SW 1271 (cell line): ENCODE measurements around the gene LDLRAD3.

ENCODE experiments used
- DNase-seq, 2 experiments: peaks; one replicate each; lab custom pipeline; 2025; lab: John Stamatoyannopoulos, UW

LDLRAD3 gene

DNA sequence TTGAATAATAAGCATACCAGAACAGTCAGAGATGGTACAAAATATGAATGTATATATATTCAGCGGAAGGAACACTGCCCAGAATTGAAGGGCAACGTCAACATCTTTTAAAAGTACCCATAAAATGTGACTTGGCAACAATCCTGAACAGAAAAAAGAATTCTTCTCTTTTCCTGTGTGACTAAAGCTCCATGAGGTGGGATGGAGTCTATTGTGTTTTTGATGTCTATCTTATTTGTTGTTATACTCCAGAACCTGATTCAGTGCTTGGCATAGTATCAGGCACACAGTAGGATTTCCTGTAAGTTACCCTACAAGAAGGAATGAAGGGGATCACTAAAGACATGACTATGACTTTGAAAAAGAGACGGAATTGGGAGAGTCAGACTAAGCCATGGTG, 10.3 kb downstream of the LDLRAD3 start:
- no peak for DNase-seq

DNA sequence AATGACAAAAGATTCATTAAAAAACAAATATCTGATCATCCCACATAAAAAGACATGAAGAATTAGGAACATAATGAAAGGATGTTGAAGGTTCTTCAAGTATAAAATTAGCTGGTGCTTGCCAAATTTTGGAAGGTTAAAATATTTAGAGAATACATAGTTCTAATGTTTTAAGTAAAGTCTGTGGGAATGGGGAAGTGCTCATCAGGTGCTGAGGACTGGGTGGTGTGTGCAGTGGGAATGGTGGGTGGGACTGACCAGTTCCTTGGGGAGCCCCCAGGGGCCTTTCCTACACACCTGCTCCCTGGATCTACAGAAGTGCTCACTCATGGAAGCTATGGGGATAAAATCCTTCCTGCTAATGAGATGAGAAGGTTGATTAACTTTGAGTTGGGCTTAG, 11.8 kb downstream of the LDLRAD3 start:
- DNase-seq: no peak

DNA sequence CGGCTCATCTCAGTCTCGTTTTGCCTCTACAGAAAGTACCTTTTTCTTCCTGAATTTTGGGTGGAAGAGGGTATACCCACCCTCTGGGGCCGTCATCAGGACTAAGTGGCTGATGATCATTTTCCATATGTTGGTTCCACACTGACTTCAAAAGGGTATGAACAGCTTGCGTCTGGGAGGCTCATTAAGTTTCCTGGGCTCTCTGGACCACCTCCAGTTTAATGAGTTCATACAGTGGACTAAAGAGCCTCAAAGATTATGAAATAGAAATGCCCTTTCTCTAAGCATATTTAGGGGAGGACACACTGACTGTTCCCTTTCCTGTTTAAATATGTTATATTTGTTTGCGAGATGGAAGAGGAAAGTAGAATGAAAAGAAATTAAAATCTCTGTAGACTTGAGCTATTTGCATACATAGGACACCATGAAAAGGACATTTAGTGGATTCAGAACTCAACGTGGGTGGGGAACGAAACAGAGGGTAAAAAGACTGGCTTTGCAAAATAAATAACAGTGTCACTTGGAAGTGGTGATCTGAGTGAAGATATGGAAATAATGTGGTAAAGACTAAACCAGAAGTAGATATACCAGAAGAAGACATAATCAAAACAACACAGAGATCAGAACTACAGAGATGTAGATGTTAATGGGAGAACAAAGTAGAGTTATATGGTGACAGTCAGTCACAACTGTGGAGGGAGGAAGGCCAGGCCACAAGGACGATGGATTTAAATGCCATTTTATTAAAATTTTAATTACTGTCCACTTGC, 18.7 kb downstream of the LDLRAD3 start:
- DNase-seq: no peak

DNA sequence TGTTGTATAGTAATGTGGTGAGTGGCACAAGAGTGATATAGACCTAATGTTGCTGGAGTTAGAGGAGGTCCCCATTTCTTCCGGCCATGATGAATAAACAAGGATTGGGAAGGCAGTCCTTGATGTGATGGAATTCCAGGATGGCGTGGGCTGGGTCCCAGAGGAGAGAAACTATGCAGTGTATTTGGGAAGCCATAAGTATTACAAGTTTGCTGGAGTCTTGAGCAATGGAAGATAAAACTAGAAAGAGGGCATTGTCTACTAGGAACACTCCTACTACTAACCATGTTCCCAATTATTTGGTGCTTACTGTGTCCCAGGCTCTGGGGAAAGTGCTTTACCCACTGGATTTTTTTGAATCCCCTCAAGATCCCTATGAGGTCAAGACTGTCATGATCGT, 20.0 kb downstream of the LDLRAD3 start:
- no peak for DNase-seq

DNA sequence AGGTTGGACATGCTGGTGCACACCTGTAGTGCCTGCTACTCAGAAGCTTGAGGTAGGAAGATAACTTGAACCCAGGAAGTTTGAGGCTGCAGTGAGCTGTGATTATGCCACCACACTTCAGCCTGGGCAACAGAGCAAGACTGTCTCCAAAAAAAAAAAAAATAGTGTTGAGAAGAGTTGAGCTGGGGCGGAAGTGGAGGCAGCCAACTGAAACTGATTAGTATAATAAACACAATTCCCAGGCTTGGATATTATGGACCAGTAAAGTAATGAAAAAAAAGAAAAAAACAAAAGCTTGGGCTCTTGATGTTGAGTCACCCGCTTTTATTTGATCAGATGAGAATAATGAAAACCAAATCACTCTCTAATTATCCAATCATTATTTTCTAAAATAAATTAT, 21.0 kb downstream of the LDLRAD3 start:
- DNase-seq: no peak

DNA sequence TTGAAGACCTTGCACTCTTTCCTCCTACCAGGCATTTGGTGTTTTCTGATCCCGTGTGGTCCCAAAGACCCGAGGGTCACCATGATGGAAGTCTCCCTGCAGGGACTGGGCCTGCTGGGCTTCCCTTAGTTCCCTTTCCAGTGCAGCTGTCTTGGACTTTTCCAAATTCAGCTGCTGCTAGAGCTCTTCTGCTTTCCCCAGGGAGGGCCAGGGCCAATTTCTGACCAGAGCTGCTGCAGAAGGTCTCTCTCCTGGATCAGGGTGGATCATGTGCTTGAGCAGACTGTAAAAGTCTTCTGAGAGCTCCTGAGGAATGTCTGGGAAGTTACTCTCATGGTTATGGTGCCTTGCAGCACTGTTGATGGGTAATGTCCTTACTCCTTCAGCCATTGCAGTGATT, 23.2 kb downstream of the LDLRAD3 start:
- DNase-seq: no peak

DNA sequence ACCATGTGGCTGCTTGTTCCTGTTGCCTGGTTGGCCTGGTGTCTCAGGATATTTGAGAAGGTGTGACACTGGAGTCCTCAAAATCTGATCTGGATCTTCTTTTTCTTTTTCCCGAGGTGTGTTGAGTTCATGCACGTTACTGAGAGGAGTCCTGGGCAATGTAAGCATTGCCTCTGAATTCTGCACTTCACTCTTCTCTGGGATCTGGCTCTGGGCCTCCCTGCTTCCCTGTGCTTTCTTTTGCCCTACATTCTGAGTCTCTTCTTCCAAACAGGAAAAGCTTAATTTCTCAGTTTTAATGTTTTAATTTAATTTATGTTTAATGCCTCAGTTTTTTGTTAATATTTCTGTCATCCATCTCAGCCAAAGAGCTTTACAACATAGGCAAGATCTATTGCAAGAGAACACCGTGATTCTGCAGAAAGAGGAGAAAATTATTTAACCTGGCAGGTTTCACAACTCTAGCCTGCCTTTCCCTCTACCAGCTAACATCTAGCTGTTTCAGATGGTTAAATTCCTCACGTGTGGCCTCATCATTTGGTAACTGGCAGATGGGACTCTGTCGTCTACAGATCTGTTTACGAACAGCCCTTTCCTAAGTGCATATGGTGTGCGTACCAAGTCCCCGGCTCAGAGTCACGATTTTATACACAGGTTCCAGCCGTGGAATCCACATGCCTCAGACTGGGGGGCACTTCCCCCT, 24.7 kb downstream of the LDLRAD3 start:
- no peak for DNase-seq

DNA sequence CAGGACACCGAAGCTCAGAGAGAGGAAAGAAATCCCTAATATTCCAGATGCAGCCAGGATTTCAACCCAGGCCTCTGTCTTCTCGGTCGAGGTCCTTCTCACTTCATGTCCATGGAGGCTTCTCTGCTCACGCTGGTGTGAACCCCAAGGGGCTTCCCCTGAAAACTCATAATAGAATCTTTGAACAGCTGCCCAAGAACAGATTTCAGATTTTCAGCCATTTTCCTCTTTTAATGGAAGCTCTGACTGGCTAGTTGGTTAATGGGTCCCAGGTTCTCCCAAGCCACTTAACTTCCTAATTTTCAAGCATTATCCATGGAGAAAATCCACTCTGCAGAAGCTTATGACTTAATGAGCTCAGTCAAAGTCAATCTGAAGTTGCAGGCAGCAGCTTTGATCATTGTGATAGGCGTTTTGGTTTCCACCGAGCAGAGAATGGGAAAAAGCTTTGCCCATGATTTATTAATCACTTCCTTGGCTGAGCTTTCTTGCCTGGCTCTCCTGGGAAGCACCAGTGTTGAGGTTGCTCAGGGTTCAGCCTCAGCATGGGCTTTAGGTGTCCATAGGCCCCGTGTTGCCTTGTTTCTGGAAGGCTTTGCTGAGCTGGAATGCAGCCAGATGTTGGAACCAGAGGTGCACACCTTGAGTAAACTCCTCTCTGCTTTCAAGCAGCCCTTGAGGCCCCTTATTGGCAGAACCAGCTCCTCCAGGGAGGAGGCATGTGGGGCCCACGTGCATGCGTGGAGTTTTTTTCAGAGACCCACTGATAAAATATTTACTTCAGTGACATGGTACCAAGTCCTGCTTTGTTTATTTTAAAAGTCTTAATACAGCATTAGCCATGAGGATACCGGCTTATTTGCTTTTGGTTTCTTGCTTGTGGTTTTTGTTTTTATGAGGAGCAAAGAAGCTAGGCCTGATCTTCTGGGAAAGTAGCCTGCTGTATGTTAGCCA, 25.5 kb downstream of the LDLRAD3 start:
- DNase-seq: no peak

DNA sequence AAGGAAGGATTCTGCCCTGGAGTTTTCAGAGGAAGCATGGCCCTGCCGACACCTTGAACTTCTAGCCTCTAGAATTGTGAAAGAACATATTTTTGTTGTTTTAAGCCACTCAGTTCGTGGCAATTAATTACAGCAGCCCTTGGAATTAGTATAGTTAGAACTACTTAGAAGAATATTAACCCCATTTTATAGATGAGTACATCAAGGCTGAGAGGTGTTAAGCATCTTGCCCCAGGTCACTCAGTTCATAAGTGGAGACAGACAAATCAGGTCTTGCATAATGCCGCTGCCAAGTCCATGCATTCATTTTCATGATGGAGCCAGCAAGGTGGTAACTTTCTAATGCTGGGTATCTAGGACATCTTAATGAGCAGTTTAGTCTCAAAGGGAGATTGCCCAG, 26.6 kb downstream of the LDLRAD3 start:
- DNase-seq: no peak

DNA sequence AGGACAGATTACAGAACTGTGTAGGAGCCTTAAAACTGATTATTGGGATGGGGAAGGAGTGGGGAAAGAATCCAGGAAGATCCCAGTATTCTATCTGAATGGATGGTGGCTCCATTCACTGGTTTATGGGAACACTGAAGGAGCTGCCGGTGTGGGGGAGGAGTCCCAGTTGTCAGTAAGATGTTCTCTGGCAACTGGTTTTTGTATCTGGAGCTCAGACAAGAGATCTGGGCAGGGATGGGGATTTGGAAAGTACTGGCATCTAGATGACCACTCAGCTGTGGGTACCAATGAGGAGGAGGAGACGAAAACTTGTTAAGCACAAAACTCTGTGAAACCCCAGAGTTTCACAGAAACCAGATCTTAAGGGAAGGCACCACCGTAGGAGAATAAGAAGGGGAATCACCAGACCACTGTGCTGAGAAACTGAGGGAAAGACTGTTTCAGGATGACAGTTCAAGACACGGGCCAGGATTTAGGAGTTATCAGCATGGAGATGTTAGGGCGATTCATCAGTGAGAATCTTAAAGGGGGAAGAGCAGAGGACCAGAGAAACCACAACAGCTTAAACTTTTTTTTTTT, 28.1 kb downstream of the LDLRAD3 start:
- no peak for DNase-seq

DNA sequence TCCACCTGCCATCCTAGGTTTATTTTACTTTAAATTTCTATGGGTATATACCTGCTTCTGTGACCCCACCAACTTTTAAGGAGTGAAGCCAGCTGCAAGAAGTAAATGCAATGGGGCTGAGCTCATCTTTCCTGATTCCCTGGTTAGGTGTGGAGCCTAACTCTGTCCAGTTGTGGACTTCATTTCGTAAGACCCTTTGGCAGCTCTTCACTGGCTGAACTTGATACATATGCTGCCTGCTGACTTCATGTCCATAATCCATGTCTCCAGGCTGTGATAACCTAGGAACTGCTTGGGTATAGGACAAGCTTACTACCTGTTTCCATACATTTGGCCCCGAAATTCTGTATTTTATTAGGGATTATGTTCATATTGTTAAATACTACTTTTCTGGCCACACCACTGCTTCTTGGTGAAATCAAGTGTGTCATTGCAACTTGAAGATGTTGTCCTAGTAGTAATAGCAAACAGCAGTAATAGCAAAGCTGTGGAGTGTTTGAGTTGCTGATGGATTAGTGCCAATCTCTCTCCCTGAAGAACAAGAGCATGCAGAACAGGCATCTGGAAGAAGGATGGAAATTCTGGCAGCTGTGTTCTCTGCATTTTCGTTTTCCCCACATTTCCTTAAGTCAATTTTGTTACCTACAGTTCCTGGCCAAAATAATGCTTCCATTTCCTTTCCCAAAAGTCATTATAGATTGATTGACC, 31.2 kb downstream of the LDLRAD3 start:
- no peak for DNase-seq

DNA sequence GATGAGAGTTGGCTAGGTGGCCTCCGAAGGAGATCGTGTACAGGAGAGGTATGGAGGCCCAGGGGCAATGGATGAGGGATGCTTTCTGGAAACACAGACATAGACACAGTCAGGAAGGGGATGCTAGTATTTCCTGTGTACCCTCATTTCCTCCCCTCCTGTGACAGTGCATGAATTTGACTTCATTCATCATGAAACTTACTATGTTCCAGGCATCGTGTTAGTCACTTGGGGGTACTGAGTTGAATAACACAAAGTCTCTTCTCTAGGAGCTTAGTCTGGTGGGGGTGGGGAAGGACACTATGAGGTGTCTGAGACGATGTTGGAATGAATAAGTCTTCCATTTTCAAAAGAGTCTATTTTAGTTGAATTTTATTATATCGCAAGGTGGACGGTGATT, 32.6 kb downstream of the LDLRAD3 start:
- DNase-seq: no peak

DNA sequence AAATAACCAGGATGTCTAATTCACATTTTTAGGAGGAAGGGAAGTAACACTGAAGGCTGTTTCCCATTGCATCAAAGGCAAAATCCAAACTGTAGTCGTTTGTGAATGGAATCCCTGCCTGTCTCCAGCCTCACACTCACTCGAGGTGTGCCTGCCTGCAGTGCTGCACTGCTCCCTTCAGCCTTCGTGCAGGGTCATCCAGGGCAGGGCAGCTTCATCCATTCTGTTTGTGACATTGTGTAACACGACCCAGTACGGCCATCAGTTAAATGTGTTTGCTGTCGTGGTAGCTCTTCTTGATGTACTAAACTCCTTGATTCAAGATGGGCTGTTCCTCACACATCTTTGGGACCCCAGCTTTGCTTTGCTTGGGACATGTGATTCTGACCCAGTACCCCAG, 34.3 kb downstream of the LDLRAD3 start:
- no peak for DNase-seq

DNA sequence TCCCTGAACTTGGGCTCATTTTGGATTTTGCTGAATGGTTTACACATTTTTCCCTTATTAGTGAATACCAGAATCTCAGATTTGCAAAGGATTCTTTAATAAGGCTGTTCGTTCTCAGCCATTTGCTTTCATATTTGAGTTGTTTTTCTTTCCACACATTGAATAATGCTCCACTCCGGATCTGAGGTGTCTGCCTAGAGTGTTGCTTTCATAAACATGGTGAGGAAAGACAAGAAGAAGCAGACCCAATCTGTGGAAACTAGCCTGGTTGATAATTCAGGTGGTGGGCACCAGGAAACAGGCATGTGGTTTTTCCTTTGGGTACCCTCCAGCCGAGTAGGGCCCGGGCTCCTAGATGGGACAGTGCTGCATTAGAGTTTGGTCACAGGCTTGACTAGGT, 35.0 kb downstream of the LDLRAD3 start:
- DNase-seq: no peak

DNA sequence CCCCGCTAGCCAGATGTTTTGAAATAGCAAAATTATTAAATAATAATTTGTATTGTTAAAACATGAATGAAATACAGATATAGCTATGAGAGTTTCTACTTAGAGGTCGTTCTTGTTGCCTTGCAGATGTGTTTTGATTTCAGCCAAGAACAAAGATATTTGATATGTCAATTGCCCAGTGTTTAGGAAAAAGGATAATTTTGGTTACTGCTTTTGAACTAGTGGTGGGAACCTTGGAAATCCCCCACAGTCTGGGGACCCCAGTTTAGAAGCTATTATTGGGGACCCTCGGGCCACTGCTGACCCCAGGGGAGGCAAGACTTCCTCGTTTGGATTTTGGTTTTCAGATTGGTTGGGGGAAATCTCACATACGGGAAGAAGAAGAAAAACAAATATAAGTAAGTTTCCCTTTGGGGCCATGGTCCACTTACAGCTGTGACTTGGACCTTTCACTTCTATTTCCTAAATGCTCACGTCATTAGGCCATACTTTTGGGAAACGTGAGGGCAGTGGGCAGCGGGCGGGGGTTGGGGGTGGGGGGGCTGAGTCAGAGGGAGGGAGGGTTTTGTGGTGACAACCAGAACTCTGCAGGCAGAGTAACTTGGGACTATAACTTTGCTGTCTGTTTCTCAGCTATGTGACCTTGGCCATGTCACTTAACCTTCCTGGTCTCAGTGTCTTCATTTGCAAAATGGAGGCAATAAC, 37.0 kb downstream of the LDLRAD3 start:
- no peak for DNase-seq

DNA sequence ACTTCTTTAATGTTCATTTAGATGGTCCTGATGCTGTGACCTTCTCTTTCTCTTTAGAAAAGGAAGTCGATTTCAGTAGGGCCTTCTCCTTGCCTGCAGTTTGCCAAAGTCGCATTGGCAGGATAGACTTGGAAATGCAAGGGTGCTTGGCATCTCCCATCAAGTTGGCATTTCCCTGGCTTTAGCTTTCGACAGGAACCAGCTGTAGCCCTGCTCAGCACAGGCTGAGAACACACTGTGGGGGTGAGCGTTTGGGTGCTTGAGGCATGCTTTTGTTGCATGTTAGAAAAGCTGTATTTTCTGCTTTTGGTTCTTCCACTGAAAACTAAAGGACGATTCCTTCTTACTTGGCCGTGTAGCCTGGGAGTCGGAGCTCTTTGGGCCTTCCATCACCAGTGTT, 37.7 kb downstream of the LDLRAD3 start:
- no peak for DNase-seq

DNA sequence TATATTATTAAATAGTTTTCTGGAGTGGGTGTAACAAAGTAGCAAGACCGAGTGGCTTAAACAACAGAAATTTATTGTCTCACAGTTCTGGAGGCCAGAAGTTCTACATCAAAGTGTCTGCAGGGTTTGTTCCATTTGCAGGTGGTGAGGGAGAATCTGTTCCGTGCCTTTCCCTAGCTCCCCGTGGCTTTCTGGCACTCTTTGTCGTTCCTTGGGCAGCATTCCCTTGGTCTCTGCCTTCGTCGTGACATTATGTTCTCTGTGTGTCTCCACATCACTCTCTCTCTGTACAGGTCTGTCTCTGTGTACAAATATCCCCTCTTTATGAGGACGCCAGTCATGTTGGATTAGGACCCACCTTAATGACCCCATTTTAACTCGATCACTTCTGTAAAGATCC, 38.2 kb downstream of the LDLRAD3 start:
- no peak for DNase-seq

DNA sequence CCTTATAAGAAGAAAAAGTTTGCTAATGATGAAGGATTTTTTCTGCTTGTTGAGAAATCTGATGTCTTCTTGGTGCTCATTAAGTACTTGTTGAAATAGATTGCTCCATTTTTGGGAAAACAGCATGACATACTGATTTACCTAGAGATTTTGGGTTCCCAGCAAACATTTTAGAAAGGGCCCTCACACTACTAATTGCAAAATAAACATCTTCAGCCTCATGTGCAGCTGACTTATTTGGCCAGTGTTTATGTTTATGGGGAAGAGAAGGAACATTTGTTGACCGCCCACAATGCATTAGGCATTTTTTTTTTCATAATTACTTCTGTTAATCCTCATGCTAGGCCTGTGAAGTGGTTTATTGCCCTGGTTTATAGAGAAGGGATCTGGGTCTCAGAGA, 40.1 kb downstream of the LDLRAD3 start:
- no peak for DNase-seq

DNA sequence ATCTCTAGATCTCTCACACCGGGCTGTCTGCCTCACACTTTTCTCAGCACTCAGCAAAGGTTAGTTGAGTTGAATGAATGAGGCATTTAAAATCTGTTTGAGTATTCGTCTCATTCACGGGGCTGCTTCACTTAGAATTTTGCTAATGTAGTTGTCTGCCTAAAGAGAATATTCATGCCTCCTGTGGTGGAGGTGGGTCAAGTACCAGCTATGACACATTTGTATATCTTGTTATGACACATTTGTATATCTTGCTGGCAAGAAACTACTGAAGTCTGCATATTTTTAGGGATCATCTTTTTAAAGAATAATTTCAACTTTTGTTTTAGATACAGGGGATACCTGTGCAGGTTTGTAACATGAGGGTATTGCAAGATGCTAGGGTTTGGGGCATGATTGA, 43.1 kb downstream of the LDLRAD3 start:
- no peak for DNase-seq

DNA sequence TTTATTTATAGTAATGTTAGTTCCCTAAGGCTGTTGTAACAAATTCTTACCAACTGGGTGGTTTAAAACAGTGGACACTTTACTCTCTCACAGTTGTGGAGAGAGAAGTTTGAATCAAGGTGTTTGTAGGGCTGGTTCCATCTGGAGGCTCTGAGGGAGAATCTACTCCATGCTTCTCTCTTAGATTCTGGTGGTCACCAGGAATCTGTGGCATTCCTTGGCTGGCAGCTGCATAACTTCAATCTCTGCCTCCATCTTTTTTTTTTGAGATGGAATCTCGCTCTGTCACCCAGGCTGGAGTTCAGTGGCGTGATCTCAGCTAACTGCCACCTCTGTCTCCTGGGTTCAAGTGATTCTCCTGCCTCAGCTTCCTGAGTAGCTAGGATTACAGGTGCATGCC, 46.3 kb downstream of the LDLRAD3 start:
- no peak for DNase-seq

DNA sequence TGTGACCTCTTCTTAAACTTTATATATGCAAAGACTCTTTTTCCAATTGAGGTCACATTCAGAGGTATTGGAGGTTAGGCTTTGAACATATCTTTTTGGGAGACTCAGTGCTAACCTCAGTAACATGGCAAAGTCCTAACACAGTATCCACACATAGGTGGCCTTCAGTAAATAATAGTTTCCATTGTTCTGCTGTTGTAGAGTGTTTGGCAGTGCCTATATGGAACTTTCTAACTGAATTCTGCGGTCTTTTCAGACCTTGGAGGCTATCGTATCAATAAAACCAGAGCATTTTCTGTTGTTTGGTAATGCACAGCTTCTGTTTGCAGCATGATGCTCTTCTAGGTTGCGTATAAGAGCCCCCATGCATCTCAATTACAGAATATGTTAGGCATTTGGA, 47.0 kb downstream of the LDLRAD3 start:
- no peak for DNase-seq
